GM19025 (cell line): ENCODE measurements around the gene S100A6.
"Not testable (repeated sequence)": the region's sequence is repeated elsewhere in the genome, so short reads cannot be mapped to it uniquely, and the experiment has no call there.

Experiments used
- ATAC-seq: cut with Tn5 transposase; IDR thresholded peaks from one replicate; pipeline ENCODE4 v1.9.1; 2021; ENCODE audit warnings: mild to moderate bottlenecking, low read depth, moderate library complexity; ENCODE audit not compliant: unreplicated experiment

Gene S100A6

DNA sequence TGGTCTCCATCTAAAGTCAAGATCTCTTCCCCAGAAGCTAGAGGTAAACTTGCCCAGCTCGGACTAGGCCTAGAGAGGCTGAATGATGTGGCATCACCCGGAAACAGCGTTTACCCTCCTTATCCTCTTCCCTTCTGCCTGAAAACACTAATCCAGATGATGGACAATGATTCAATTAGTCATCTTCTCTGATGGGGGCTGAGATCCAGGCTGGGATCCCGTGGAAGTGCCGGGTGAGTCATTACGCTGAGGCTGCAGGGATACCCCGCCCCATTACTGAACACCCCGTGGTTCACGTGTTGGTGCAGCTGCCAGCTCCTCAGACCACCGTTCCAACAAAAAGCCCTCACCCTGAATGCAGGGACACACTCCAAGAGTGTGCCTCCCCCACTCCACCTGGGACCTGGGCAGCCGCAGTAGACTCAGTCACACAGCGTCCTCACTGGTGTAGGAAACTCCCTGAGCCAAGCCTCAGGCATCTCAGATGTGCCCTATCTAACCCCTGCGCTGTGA, 2.0 kb downstream of the S100A6 start:
- ATAC-seq: no peak

DNA sequence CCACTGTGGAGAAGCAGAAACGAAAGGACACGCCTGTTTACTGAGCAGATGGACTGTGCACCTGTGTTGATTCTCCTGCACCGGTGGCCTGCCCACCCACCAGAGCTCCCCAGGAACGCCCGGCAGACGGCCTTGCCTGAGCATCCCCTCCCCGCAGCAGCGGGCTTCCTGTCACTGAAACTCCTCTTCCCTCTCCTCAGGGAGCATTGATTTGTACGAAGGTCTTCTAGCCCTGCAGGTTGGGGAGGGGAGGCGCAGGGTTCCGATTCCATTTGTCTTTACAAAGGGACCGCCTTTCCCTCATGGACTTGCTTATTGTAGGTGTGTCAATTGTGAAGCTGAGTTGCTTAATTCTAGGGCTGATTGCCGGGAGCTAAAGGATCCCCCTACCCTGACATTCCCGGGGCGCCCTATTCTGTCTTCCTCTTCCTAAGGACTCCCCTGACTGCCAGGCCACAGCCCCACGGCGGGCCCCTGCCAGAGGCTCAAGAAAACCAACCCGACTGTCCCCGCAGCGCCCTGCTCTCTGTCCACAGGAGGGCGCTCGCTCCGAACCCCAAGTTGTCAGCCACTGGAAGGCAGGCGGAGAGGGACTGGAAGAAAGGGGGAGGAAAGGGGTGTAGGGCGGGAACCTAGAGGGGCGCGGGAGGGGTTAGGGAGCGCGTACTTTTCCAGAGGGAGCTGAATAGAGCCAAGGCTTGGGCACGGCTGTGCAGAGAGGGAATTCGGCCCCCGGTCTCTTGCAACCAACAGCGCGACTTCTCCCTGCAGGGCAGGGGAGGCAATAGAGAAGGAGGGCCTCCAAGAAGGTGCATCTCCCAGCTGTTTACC, 2.8 kb downstream of the S100A6 start:
- ATAC-seq: no peak

DNA sequence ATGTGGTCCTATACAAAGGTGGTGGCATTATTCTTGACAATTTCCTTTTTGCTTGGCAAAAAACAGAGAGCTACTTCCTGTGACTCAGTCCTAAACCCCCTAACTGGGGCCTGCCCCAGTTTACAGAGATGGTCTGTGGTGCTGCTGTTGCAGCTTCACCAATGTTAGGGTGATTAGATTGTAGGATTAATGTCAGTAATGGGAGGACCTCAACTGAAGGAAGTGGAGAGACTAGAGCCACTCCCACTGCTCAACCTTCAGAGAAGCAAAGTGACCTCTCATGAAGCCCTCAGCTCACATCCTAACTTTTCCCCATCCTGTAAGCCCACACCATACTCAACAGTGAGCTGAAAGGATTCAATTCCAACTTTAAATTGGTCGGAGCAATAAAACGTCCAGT, 3.6 kb downstream of the S100A6 start:
- ATAC-seq: no peak

DNA sequence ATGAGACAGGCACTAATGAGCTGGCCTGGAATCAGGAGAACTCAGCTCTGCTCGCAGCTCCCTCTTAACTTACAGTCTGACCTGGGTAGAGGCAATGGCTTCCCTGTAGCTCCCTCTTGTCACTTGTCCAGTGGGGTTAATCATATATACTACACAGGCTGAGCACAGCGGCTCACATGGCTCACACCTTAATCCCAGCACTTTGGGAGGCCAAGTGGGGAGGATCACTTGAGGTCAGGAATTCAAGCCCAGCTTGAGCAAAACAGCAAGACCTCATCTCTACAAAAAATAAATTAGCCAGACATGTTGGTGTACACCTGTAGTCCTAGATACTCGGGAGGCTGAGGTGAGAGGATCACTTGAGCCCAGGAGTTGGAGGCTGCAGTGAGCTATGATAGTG, 4.2 kb downstream of the S100A6 start:
- no peak for ATAC-seq

GRCh38 chr1:153527683-153528040, 8.1 kb downstream of the S100A6 start:
- ATAC-seq: no peak

- no peak for ATAC-seq
These were observed 8.6 kb downstream of the S100A6 start for GRCh38 chr1:153527023-153527682.

- ATAC-seq: no peak
These were observed 9.7 kb downstream of the S100A6 start for GRCh38 chr1:153526132-153526543.

GRCh38 chr1:153525088-153525728, 10.6 kb downstream of the S100A6 start:
- no peak for ATAC-seq

- not testable (repeated sequence) for ATAC-seq
These were observed 13.3 kb downstream of the S100A6 start for GRCh38 chr1:153522353-153523048.

DNA sequence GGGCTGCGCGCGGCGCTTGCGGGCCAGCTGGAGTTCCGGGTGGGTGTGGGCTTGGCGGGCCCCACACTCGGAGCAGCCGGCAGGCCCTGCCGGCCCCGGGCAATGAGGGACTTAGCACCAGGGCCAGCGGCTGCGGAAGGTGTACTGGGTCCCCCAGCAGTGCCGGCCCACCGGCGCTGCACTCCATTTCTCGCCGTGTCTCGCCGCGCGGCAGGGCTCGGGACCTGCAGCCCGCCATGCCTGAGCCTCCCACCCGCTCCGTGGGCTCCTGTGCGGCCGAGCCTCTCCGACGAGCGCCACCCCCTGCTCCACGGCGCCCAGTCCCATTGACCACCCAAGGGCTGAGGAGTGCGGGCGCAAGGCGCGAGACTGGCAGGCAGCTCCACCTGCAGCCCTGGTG, 14.0 kb downstream of the S100A6 start:
- not testable (repeated sequence) for ATAC-seq

DNA sequence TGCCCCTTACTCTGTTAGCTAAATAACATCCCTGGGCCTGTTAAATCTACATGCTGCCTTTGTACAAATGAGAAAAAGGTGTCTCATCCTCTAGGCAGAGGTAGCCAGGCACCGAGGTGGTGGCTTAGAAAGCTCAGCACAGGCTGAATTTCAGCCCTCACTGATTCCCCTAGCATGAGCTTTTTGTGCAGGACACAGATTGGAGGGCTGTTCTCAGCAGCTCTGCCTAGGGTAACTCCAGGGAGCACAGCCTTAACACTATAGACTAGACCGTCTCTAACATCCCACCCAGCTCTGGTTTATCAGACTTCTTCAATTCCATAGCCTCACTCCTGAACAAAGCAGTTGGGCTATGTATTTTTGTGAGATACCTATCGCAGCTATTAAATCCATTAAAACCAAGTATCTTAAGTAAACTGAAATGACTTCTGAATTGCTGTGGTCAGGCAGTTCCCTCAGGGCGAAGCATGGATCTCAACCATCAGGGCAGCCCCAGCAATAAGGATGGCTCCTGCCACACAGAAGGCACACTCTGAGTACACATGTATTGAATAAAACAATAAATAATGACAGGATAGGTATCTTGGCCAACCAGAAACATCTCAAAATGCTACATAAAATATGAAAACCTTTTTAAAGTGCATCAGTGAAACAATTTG, 14.8 kb downstream of the S100A6 start:
- ATAC-seq: no peak

GRCh38 chr1:153520137-153520691, 15.6 kb downstream of the S100A6 start:
- not testable (repeated sequence) for ATAC-seq

DNA sequence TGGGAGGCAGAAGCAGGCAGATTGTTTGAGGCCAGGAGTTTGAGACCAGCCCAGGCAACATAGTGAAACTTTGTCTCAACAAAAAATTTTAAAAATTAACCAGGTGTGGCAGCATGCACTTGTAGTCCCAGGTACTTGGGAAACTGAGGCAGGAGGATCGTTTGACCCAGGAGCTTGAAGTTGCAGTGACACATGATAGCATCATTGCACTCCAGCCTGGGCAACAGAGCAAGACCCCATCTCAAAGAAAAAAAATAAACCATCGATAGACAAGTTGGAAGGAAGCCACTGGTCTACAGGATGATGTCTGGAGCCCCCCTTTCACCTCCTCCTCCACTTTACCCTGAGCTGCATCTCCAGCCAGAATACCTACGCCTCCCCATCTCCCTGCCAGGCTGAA, 16.5 kb downstream of the S100A6 start:
- ATAC-seq: no peak

- ATAC-seq: no peak
These were observed 20.0 kb downstream of the S100A6 start for GRCh38 chr1:153515504-153516394.

DNA sequence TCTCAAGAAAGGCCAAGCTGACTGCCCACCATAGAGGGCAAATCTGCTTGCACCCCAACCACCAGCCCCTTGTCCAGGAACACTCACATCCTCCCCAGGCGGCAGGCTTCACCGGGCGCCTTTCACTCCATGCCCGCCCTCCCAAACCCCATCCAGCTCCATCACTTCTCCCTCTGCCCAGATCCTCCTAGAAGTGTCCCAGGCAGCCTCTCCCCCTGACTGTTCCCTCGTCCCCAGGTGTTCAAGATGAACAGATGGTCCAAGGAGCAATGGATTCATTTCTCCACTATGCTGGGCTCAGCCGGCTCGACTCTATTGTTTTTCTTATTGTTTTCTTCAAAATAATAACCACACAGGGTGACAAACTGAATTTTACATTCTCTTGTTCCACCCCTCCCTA, 22.1 kb downstream of the S100A6 start:
- no peak for ATAC-seq

DNA sequence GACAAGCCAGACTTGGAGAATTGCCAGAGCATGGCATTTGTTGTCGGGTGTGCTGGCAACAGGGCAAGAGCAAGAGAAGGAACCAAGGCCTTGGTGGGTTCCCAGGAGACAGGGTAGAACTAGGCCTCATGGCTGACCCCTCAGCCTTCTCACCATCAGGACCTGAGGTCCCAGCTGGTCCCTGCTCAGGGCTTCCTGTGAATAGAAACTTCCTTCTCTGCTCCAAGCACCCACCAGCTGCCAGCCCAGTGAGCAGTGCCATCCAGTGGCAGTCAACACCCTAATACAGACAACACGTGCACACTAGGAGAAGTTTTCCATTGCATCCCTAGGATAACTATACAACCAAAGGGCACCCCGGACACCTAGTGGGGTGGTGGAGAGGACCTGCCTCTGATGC, 22.8 kb downstream of the S100A6 start:
- ATAC-seq: no peak

GRCh38 chr1:153510984-153511410, 24.8 kb downstream of the S100A6 start:
- no peak for ATAC-seq

GRCh38 chr1:153509729-153510354, 25.9 kb downstream of the S100A6 start:
- no peak for ATAC-seq
